Measurements from ENCODE around the gene NR2F1-AS1. TPM values are rescaled to one million over a fixed set of nuclear protein-coding genes. Genes with fewer than 3 reads are reported as not detected.

NR2F1-AS1 gene
- total RNA-seq, 2 donors from 2014 or later, result 1.4 to 3.3 TPM

DNA sequence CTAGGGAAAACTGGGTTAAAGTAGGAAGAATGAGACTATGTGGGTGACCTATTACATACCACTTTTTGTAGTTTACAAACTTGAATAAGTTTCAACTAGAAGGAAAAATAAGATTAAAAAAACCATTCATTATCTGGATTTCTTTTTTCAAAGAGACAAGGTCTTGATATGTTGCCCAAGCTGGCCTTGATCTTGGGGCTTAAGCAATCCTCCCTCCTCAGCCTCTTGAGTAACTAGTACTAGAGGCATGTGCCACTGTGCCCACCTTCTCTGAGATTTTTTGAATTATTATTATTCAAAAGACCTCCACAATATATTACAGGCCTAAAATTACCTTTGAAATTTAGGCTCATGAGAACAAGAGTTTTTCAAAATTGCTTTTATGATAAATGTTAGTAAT, 63.2 kb downstream of the NR2F1-AS1 start:
- Histone ChIP-seq H3K9me3 (ENCODE audit: control insufficient read depth, low read length) (peaks cover 11% of the 10 kb centered on the region), H3K4me3 (ENCODE audit: low read length) (no peak overlapping the region), H3K9ac (ENCODE audit: extremely low read depth, low read length, poor library complexity, severe bottlenecking) (no peak overlapping the region), H3K4me1 (ENCODE audit: control insufficient read depth, insufficient read depth, low read length) (no peaks in the 10 kb centered on the region), H3K27me3 (ENCODE audit: control insufficient read depth, insufficient read depth, low read length, poor library complexity, severe bottlenecking) (no peaks in the 10 kb centered on the region), H3K36me3 (ENCODE audit: control insufficient read depth, insufficient read depth, low read length) (no peaks in the 10 kb centered on the region), H3K27ac (ENCODE audit: low read depth, low read length) (no peak overlapping the region)
- DNase-seq, result no peak
- Mint-ChIP-seq H3K4me3 (no peak overlapping the region), H3K36me3 (ENCODE audit: low read depth) (peaks cover 7% of the 10 kb centered on the region), H3K27ac (no peak overlapping the region), H3K4me1 (no peaks in the 10 kb centered on the region), H3K27me3 (ENCODE audit: insufficient read depth) (no peaks in the 10 kb centered on the region), H3K9me3 (peaks cover 15% of the 10 kb centered on the region)
- TF ChIP-seq CTCF (conservative IDR thresholded peaks at IDR 0.05), result no peak

DNA sequence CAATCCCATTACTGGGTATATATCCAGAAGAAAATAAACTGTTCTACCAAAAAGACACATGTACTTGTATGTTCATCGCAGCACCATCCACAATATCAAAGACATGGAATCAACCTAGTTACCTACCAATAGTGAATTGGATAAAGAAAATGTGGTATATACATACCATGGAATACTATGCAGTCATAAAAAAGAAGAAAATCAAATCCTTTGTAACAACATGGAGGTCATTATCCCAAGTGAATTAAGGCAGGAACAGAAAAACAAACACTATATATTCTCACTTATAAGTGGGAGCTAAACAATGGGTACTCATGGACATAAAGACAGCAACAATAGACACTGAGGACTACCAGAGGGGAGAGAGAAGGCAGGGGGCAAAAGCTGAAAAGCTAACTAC, 67.7 kb downstream of the NR2F1-AS1 start:
- no CpG with 5 or more reads among the region's 1 CpG for WGBS, 2 experiments (ENCODE audit: insufficient coverage in 1 of 2, insufficient read length in 1 of 2)
- Mint-ChIP-seq H3K27me3 (ENCODE audit: insufficient read depth) (no peaks in the 10 kb centered on the region), H3K9me3 (no peaks in the 10 kb centered on the region), H3K4me3 (no peak overlapping the region), H3K4me1 (peaks cover 4% of the 10 kb centered on the region), H3K36me3 (ENCODE audit: low read depth) (no peaks in the 10 kb centered on the region), H3K27ac (no peak overlapping the region)
- no peak for TF ChIP-seq CTCF (conservative IDR thresholded peaks at IDR 0.05)
- no peak overlapping the region for H3K4me3 ChIP-seq (ENCODE audit: low read length)
- H3K9ac ChIP-seq (ENCODE audit: extremely low read depth, low read length, poor library complexity, severe bottlenecking), result no peak overlapping the region
- H3K9me3 ChIP-seq (ENCODE audit: control insufficient read depth, low read length), result no peaks in the 10 kb centered on the region
- no peaks in the 10 kb centered on the region for H3K27me3 ChIP-seq (ENCODE audit: control insufficient read depth, insufficient read depth, low read length, poor library complexity, severe bottlenecking)
- H3K36me3 ChIP-seq (ENCODE audit: control insufficient read depth, insufficient read depth, low read length), result no peaks in the 10 kb centered on the region
- no peaks in the 10 kb centered on the region for H3K4me1 ChIP-seq (ENCODE audit: control insufficient read depth, insufficient read depth, low read length)
- no peak for DNase-seq
- no peak overlapping the region for H3K27ac ChIP-seq (ENCODE audit: low read depth, low read length)

DNA sequence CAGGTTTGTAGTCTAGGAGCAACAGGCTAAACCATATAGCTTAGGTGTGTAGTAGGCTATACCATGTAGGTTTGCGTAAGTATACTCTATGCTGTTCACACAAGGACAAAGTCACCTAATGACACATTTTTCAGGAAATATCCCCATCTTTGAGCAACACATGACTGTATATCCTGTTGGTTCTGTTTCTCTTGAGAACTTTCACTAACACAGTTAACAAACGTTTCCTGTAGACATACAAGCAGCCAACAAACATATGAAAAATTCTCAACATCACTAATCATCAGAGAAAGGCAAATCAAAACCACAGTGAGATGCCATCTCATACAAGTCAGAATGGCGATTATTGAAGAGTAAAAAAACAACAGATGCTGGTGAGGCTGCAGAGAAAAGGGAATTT, 68.2 kb downstream of the NR2F1-AS1 start:
- no peak for DNase-seq
- H3K36me3 ChIP-seq (ENCODE audit: control insufficient read depth, insufficient read depth, low read length), result no peaks in the 10 kb centered on the region
- Mint-ChIP-seq H3K4me3 (no peak overlapping the region), H3K36me3 (ENCODE audit: low read depth) (no peaks in the 10 kb centered on the region), H3K4me1 (peaks cover 4% of the 10 kb centered on the region), H3K9me3 (no peaks in the 10 kb centered on the region), H3K27me3 (ENCODE audit: insufficient read depth) (no peaks in the 10 kb centered on the region), H3K27ac (no peak overlapping the region)
- H3K4me1 ChIP-seq (ENCODE audit: control insufficient read depth, insufficient read depth, low read length), result no peaks in the 10 kb centered on the region
- no peaks in the 10 kb centered on the region for H3K9me3 ChIP-seq (ENCODE audit: control insufficient read depth, low read length)
- no peaks in the 10 kb centered on the region for H3K27me3 ChIP-seq (ENCODE audit: control insufficient read depth, insufficient read depth, low read length, poor library complexity, severe bottlenecking)
- TF ChIP-seq CTCF (conservative IDR thresholded peaks at IDR 0.05), result no peak
- H3K9ac ChIP-seq (ENCODE audit: extremely low read depth, low read length, poor library complexity, severe bottlenecking), result no peak overlapping the region
- no peak overlapping the region for H3K27ac ChIP-seq (ENCODE audit: low read depth, low read length)
- H3K4me3 ChIP-seq (ENCODE audit: low read length), result no peak overlapping the region
- WGBS, 2 experiments (ENCODE audit: insufficient coverage in 1 of 2, insufficient read length in 1 of 2), result 85 to 87% methylated on average over 3 of the region's 3 CpGs

Measured in endodermal cell (in vitro differentiated cells).